K562 (cell line): ENCODE measurements around the gene WASF2. TPM values are rescaled to one million over a fixed set of nuclear protein-coding genes. Genes with fewer than 3 reads are reported as not detected.

Experiments
- ATAC-seq: fragments of 200-7000 bp; cut with Tn5 transposase; 3 replicates; pipeline ENCODE4 v1.9.1; 2020; ENCODE audit warnings: moderate library complexity
- BruUV-seq: library from RNA; stranded (reverse); fragments of 400-500 nt; replicated peaks from 2 replicates; lab custom pipeline; 2021; lab: Mats Ljungman, UMichigan
- CTCF ChIA-PET: fragments of 300-600 bp; formaldehyde crosslinking; extraction: SDS; loops from one replicate; lab custom pipeline; 2021; ENCODE audit warnings: low intra/inter-chr PET ratio; lab: Yijun Ruan, JAX
- POLR2A ChIA-PET: fragments of 300-600, 350-650 bp; sonication (Branson Sonifier 250); formaldehyde crosslinking; extraction: SDS; loops from one replicate; lab custom pipeline; 2021; ENCODE audit warnings: antibody characterized with exemption, inconsistent platforms; lab: Yijun Ruan, JAX
- DNase-seq, 4 experiments: peaks; one replicate each; pipeline versions ENCODE4 v3.0.0 to v3.0.0-alpha.2; 2011 to 2018; ENCODE audit warnings: low spot score in 3 of 4, mixed read lengths in 3 of 4; ENCODE audit errors: extremely low read depth in 1 of 4
- FAIRE-seq: peaks from 2 replicates; lab custom pipeline; 2011; peaks lifted over from hg19 to GRCh38; lab: Jason Lieb, UNC
- H2AFZ ChIP-seq: 2 replicates; pipeline ENCODE4 v1.6.0; 2011; ENCODE audit warnings: low read depth, low read length, control low read depth, inconsistent platforms
- H3K27ac ChIP-seq: fragments of 200-600 bp; 3 replicates; pipeline ENCODE4 v1.8.0; 2011; ENCODE audit warnings: low read depth, mild to moderate bottlenecking, control low read depth, inconsistent platforms, low read length, moderate library complexity, mixed read lengths; ENCODE audit errors: extremely low read depth
- H3K27me3 ChIP-seq, 2 experiments: fragments of 300-600 bp in 1 of 2; 2 replicates in 1 of 2; 3 replicates in 1 of 2; pipeline versions ENCODE4 v1.6.0 to v1.8.0; 2011; ENCODE audit warnings: inconsistent platforms in 2 of 2, low read length in 2 of 2, mild to moderate bottlenecking in 1 of 2, mixed read lengths in 1 of 2, moderate library complexity in 1 of 2; ENCODE audit not compliant: control insufficient read depth in 2 of 2, insufficient read depth in 2 of 2
- H3K36me3 ChIP-seq: fragments of 300-600 bp; 3 replicates; pipeline ENCODE4 v1.8.0; 2011; ENCODE audit warnings: mild to moderate bottlenecking, low read length, inconsistent platforms; ENCODE audit not compliant: control insufficient read depth, insufficient read depth
- H3K4me1 ChIP-seq, 2 experiments: fragments of 200-600 bp in 1 of 2; replicated peaks in 1 of 2; 2 replicates in 1 of 2; 3 replicates in 1 of 2; pipeline versions ENCODE4 v1.5.1 to v1.8.0; 2011; ENCODE audit warnings: inconsistent platforms in 2 of 2, low read length in 2 of 2, mild to moderate bottlenecking in 1 of 2, mixed read lengths in 1 of 2, moderate library complexity in 1 of 2; ENCODE audit not compliant: control insufficient read depth in 2 of 2, insufficient read depth in 2 of 2
- H3K4me2 ChIP-seq: 2 replicates; pipeline ENCODE4 v1.6.1; 2011; ENCODE audit warnings: low read length, control low read depth, inconsistent platforms, mixed read lengths; ENCODE audit not compliant: insufficient read depth
- H3K4me3 ChIP-seq: fragments of 200-600 bp; sonication (generic), shearing (Covaris generic); 2 replicates; pipeline ENCODE4 v1.5.1; 2016; ENCODE audit warnings: control low read depth, inconsistent platforms
- H3K79me2 ChIP-seq: fragments of 200-600 bp; 3 replicates; pipeline ENCODE4 v1.8.0; 2011; ENCODE audit warnings: low read length, inconsistent platforms; ENCODE audit not compliant: control insufficient read depth, insufficient read depth
- H3K9ac ChIP-seq, 2 experiments: 2 replicates each; pipeline versions ENCODE4 v1.6.0 to v1.6.1; 2011; ENCODE audit warnings: low read depth in 2 of 2, low read length in 2 of 2, control low read depth in 1 of 2, inconsistent platforms in 1 of 2, mild to moderate bottlenecking in 1 of 2, mixed read lengths in 1 of 2; ENCODE audit not compliant: insufficient read depth in 1 of 2
- H3K9me1 ChIP-seq: one replicate; pipeline ENCODE4 v1.6.0; 2011; ENCODE audit warnings: inconsistent platforms, mild to moderate bottlenecking, low read length, moderate library complexity; ENCODE audit not compliant: control insufficient read depth, insufficient read depth
- H3K9me3 ChIP-seq: replicated peaks from 2 replicates; pipeline ENCODE4 v1.5.1; 2011; ENCODE audit warnings: low read depth, low read length, inconsistent platforms; ENCODE audit not compliant: control insufficient read depth, insufficient read depth
- H4K20me1 ChIP-seq: replicated peaks from 2 replicates; pipeline ENCODE4 v1.6.1; 2011; ENCODE audit warnings: low read length, inconsistent platforms, mixed read lengths; ENCODE audit not compliant: control insufficient read depth, insufficient read depth
- ARHGAP35 ChIP-seq: fragments of 450-650 bp; IDR thresholded peaks from 2 replicates; pipeline ENCODE4 v1.6.1; 2018; ENCODE audit not compliant: partially characterized antibody
- DEAF1 ChIP-seq: fragments of 450-650 bp; formaldehyde crosslinking; IDR thresholded peaks from 2 replicates; pipeline ENCODE4 v1.4.0; 2020; ENCODE audit warnings: mild to moderate bottlenecking, moderate library complexity
- EGR1 ChIP-seq: fragments of 450-650 bp; conservative IDR thresholded peaks from 2 replicates; pipeline ENCODE4 v1.6.1; 2017; ENCODE audit warnings: mild to moderate bottlenecking
- EWSR1 ChIP-seq: fragments of 450-650 bp; IDR thresholded peaks from 2 replicates; pipeline ENCODE4 v1.6.1; 2018; ENCODE audit warnings: borderline replicate concordance, mild to moderate bottlenecking, low read depth, moderate library complexity; ENCODE audit not compliant: partially characterized antibody
- ILF3 ChIP-seq: fragments of 450-650 bp; IDR thresholded peaks from 2 replicates; pipeline ENCODE4 v1.6.1; 2018; ENCODE audit warnings: antibody characterized with exemption, mild to moderate bottlenecking, moderate library complexity, borderline replicate concordance
- KDM2B ChIP-seq: fragments of 250-450 bp; sonication (Bioruptor Pico); IDR thresholded peaks from 2 replicates; pipeline ENCODE4 v1.8.0; 2021; ENCODE audit warnings: mild to moderate bottlenecking, moderate library complexity
- MYBL2 ChIP-seq, 2 experiments: fragments of 450-650 bp in 1 of 2; sonication (generic) in 1 of 2; formaldehyde crosslinking in 1 of 2; IDR thresholded peaks; 2 replicates each; pipeline versions ENCODE4 v1.6.1 to v1.8.1; 2017 to 2022; ENCODE audit warnings: borderline replicate concordance in 1 of 2, inconsistent platforms in 1 of 2, low read depth in 1 of 2, mild to moderate bottlenecking in 1 of 2, missing genetic modification reagents in 1 of 2, moderate library complexity in 1 of 2
- STAG1 ChIP-seq: sonication (generic); formaldehyde crosslinking; IDR thresholded peaks from 2 replicates; pipeline ENCODE4 v1.5.0; 2020; ENCODE audit warnings: missing genetic modification reagents, borderline replicate concordance
- WGBS: fragments of 100-300 bp; shearing (Covaris generic); methylation state at CpG from one replicate; pipeline ENCODE4 v1.1.6; 2016; ENCODE audit warnings: low coverage, mixed read lengths; ENCODE audit not compliant: insufficient coverage; ENCODE audit errors: missing lambda C conversion rate; 5-methylcytosine and 5-hydroxymethylcytosine counted together
- in situ Hi-C: fragments of 300-500 bp; cut with MboI; formaldehyde crosslinking; loops from 4 replicates; pipeline ENCODE4 v1.15.0; 2018; ENCODE audit warnings: inconsistent platforms, mixed read lengths
- intact Hi-C: fragments of 100-400 bp; cut with micrococcal nuclease; formaldehyde crosslinking; loops from 2 replicates; pipeline ENCODE4 v1.14.2; 2022
- polyA plus RNA-seq, 8 experiments: library from polyadenylated mRNA; depleted of rRNA in 4 of 8; stranded (reverse) in 5 of 8; unstranded in 3 of 8; fragments of >200 nt; fragmentation: Nextera tagmentation in 2 of 8; fragmentation: Illumina TruSeq in 1 of 8; extraction: Ambion mirVana in 2 of 8; extraction: Trizol in 1 of 8; gene quantifications; 2 replicates each; pipeline versions ENCODE4 v1.2.1 to v1.2.3, GENCODE V29; 2011 to 2014; ENCODE audit warnings: inconsistent platforms in 1 of 8, missing spikeins in 1 of 8
- total RNA-seq, 7 experiments: library from RNA; depleted of rRNA in 6 of 7; stranded (reverse); fragments of >200 nt in 6 of 7; fragmentation: Illumina TruSeq in 2 of 7; extraction: Trizol in 2 of 7; gene quantifications; 2 replicates each; pipeline versions ENCODE4 v1.2.1 to v1.2.3, GENCODE V29; 2011 to 2021; ENCODE audit warnings: low replicate concordance in 1 of 7
- TF ChIP-seq, protein P1 (sequence below): fragments of 250-450 bp; sonication (Bioruptor Pico); IDR thresholded peaks from 2 replicates; pipeline ENCODE4 v1.4.0; 2020; ENCODE audit warnings: mild to moderate bottlenecking, moderate library complexity
- TF ChIP-seq, protein P2 (sequence below): sonication (generic); formaldehyde crosslinking; IDR thresholded peaks from 2 replicates; pipeline ENCODE4 v1.8.1; 2023; ENCODE audit warnings: mild to moderate bottlenecking, missing genetic modification reagents

Gene WASF2
- total and polyA plus RNA-seq, 9 of the 15 experiments (the other 6 are each of a cell fraction or from before 2014, with no cell fraction given), result 8.2 to 163 (median 31.2) TPM

DNA sequence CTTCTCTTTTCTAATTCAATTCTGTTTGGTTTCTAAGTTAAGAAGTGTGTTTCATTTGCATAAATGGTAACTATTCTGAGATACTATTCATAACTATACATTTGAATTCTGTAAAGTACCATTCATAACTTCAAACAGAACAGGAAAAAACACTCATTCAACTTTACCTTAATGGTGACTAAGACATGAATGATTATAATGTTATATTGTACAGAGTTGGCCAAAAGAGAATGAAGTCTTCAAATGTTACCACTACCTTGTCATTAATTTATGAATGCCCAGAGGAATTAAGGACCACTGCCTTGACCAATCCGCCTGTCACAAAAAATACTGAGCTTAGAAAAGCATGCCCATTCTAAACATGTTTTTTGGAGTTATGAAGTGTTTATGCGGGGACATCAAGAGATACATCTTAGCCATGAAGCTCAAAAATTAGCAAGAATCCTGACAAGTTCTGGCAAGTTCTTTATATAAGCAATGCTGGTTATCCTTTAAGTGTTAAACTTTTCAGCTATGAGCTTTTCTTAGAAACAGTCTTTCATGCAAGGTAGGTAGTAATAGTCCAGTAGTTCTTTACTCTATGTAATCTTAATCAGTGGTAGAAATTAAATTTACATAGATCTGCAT lies 7.9 kb downstream of the WASF2 start:
- ATAC-seq (no peak), DNase-seq (no peak), FAIRE-seq (no peak)
- in situ Hi-C loops (no loop called here), intact Hi-C loops (no loop called here)
- TF ChIP-seq ARHGAP35, result no peak
- no peak for TF ChIP-seq STAG1 (CRISPR knock-in tag)
- TF ChIP-seq, protein P1, sequence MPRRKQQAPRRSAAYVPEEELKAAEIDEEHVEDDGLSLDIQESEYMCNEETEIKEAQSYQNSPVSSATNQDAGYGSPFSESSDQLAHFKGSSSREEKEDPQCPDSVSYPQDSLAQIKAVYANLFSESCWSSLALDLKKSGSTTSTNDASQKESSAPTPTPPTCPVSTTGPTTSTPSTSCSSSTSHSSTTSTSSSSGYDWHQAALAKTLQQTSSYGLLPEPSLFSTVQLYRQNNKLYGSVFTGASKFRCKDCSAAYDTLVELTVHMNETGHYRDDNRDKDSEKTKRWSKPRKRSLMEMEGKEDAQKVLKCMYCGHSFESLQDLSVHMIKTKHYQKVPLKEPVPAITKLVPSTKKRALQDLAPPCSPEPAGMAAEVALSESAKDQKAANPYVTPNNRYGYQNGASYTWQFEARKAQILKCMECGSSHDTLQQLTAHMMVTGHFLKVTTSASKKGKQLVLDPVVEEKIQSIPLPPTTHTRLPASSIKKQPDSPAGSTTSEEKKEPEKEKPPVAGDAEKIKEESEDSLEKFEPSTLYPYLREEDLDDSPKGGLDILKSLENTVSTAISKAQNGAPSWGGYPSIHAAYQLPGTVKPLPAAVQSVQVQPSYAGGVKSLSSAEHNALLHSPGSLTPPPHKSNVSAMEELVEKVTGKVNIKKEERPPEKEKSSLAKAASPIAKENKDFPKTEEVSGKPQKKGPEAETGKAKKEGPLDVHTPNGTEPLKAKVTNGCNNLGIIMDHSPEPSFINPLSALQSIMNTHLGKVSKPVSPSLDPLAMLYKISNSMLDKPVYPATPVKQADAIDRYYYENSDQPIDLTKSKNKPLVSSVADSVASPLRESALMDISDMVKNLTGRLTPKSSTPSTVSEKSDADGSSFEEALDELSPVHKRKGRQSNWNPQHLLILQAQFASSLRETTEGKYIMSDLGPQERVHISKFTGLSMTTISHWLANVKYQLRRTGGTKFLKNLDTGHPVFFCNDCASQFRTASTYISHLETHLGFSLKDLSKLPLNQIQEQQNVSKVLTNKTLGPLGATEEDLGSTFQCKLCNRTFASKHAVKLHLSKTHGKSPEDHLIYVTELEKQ (CRISPR knock-in tag), result no peak
- TF ChIP-seq, protein P2, sequence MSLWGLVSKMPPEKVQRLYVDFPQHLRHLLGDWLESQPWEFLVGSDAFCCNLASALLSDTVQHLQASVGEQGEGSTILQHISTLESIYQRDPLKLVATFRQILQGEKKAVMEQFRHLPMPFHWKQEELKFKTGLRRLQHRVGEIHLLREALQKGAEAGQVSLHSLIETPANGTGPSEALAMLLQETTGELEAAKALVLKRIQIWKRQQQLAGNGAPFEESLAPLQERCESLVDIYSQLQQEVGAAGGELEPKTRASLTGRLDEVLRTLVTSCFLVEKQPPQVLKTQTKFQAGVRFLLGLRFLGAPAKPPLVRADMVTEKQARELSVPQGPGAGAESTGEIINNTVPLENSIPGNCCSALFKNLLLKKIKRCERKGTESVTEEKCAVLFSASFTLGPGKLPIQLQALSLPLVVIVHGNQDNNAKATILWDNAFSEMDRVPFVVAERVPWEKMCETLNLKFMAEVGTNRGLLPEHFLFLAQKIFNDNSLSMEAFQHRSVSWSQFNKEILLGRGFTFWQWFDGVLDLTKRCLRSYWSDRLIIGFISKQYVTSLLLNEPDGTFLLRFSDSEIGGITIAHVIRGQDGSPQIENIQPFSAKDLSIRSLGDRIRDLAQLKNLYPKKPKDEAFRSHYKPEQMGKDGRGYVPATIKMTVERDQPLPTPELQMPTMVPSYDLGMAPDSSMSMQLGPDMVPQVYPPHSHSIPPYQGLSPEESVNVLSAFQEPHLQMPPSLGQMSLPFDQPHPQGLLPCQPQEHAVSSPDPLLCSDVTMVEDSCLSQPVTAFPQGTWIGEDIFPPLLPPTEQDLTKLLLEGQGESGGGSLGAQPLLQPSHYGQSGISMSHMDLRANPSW (CRISPR knock-in tag), result no peak
- TF ChIP-seq DEAF1, result no peak
- no peak for TF ChIP-seq EWSR1
- TF ChIP-seq EGR1, result no peak
- no peak for TF ChIP-seq ILF3
- no peak for TF ChIP-seq MYBL2 (IDR thresholded peaks at IDR 0.05; ENCODE audit: low read depth)
- TF ChIP-seq MYBL2 (CRISPR knock-in tag; IDR thresholded peaks at IDR 0.05; ENCODE audit: borderline replicate concordance), result no peak
- no peak for TF ChIP-seq KDM2B (CRISPR knock-in tag)
- Histone ChIP-seq H3K4me2 (no peak overlapping the region), H4K20me1 (no peaks in the 10 kb centered on the region), H3K79me2 (peaks cover 95% of the 10 kb centered on the region), H3K9me1 (no peaks in the 10 kb centered on the region), H3K9ac (no peak overlapping the region), H3K27ac (no peak overlapping the region), H3K9me3 (no peaks in the 10 kb centered on the region), H2AFZ (no peak overlapping the region), H3K27me3 (no peaks in the 10 kb centered on the region), H3K4me1 (peaks cover 0 to 9% of the 10 kb centered on the region in 2 experiments; a peak in 2 of 5 replicates), H3K36me3 (peaks cover 33% of the 10 kb centered on the region), H3K4me3 (no peak overlapping the region)
- CTCF ChIA-PET, result no interaction called here
- TSS peak; percentile 8 for BruUV-seq
- POLR2A ChIA-PET, result interaction anchor here (0.8 to 4.3 kb wide), 4 partner anchors 8 to 43 kb away, joined by 3 to 19 read pairs (median 9); partner anchors contain the start of gene WASF2
- 84% methylated on average over 2 of the region's 2 CpGs for WGBS
